ENCODE results near the gene ZNF716.
"Not testable (repeated sequence)": the region's sequence is repeated elsewhere in the genome, so short reads cannot be mapped to it uniquely, and the experiment has no call there.

ZNF716 gene

DNA sequence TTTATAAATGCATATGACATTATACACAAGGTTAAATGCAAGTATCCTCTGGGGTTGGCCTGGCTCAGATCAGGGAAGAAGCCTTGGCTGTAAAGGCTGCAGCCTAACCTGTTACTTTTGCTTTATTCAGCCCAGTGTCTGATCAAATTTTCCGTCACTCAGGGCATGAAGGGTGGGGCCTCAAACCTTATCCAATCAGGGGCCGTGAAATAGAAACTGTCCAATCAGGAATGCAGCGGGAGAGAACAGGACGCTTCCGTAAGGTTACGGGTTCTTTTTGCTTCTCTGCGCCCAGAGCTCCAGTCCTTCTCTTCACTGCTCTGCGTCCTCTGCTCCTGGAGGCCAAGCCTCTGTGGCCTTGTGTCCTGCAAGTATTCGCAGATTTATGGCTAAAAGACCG, at the start of gene ZNF716:
Gene ZNF716, plus strand, starts transcription at position 274 of the 400 bp plus-strand sequence. Its CDS starts 112 bp downstream, at position 386.
- no peak for DNase-seq

DNA sequence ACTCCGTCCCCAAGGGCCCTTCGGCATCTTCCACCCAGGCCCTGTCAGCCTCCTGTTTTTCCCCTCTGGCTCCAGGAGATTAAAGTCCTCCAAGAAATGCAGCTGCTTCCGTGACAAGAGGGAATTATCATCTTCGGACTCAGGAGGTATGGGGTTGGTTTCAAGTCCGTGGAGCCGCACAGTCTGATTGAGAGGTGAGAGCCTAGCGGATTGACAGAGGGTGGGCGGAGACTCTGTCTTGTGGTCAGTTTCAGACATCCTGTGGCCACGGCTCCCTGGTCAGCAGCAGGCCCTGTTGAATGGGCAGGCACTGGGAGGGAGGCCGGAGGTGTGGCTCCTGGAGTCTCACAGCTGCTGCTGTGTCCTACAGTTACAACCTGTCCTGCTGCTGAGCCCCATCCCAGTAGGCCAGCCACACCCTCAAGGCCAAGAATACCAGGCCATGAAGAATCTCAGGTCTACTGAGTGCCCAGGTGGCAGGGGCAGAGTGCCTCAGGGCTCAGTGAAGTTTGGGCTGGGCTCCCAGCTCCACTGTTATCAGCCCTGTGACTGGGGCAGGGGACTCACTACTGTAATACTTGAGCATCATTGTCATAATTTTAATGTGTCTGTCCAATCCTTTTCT, 49.3 kb upstream of the ZNF716 start:
- DNase-seq = no peak

DNA sequence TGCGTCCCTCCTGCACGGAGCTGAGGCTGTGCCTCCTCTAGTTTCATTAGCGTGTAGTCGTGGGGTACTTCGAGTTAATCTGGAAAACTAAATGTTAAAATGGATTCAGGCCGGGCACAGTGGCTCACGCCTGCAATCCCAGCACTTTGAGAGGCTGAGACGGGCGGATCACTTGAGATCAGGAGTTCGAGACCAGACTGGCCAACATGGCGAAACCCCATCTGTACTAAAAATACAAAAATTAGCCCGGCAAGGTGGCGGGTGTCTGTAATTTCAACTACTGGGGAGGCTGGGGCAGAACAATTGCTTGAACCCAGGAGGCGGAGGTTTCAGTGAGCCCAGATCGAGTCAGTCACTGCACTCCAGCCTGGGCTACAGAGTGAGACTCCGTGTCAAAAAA, 46.9 kb upstream of the ZNF716 start:
- not testable (repeated sequence) for DNase-seq

DNA sequence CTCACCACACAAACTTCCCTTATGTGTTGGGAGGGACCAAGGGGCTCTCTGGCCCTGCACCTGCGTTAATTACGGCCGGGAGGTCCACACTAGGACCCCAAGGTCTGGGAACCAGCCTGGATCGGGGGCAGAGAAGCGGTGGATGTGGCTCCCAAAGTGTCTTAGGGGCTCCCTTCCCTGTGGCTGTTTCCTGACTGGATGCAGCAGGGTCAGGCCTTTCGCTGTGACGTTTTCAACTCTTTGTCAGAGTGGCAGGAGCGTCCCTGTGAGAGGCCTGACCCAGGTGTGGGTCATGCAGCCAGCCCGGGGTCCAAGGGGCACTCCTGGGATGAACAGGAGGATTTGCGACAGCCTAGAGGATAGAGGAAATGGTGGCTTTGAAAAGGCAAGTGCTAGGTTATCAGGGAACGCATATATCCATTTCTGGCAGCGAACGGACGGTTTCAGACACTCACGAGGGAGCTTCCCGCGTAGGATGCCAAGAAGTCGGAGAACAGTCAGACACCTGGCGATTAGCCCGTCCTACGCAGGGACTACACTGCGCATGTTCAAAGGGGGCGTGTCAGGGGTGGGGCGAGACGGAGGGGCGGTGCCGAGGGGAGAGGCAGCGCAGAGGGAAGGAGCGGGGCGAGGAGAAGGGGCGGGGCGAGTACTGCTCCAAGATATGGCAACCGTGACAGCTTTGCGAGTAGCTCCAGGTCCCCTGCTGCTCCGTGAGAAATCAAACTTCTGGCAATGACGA, 46.2 kb upstream of the ZNF716 start:
- DNase-seq = no peak

DNA sequence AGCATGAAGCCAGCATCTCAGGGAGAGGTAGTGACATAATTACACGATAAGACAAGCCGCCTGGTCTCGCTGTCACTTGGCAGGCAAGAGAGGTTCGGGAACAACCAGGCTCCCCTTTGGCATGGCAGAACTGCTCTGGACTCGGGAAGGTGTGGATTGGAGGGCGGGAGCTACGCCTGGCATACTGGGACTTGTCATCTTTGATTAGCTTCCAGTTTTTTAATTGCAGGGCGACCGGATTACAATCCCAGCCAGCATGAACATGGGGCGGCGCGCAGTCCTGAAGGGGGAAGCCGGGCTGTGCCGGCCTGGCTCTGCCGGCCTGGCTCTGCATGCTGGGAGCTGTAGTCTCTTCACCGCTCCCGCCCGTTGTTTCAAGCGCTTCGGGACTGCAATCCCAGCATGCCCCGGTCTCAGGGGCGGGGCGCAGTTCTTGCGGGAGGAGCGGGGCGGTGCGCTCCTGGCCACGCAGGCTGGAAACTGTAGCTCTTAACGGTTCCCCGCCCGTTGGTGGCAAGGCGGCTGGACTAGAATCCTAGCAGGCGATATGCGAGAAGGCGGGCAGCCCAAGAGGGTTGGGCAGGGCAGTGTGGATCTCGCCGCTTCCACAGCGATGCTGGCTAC, 45.5 kb upstream of the ZNF716 start:
- DNase-seq = no peak

DNA sequence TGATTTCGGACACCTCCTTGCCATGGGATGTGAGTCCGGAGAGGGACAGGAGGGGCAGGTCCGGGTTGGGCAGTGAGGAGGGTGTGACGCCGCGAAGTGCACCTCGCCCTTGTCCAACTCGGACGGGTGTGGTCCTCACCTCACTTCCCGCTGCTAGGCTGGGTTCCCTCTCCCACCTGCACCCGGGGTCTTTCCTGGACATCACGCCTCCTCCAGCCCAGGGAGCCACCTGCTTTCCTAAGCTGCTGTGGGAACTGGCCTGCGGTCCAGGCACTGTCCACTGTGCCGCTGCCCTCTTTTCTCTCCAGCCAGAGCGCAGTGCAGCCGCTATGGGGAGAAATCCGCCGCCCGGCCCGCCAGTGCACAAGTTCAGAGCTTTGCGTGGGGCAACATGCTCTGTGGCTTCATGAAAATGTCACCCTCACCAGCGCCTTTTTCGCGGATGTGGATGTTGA, 45.0 kb upstream of the ZNF716 start:
- no peak for DNase-seq

DNA sequence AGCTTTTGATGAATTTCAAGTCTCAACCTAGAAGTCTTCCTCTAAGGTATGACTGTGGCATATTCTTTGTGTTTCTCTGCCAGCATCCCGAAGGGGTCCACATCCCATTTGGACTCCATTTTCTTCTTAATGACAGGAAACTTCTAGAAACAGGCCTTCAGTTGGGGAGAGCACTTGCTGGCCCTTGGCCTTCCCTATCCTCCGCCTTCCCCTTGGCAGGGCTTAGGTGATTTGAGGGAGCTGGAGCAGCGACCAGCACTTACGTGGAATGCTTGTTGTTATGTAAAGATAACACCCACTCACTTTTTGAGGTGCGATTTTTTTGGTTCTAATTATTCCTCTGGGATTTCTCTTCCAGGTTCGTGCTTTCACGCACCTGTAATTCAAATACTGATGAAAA, 42.9 kb upstream of the ZNF716 start:
- DNase-seq = no peak

DNA sequence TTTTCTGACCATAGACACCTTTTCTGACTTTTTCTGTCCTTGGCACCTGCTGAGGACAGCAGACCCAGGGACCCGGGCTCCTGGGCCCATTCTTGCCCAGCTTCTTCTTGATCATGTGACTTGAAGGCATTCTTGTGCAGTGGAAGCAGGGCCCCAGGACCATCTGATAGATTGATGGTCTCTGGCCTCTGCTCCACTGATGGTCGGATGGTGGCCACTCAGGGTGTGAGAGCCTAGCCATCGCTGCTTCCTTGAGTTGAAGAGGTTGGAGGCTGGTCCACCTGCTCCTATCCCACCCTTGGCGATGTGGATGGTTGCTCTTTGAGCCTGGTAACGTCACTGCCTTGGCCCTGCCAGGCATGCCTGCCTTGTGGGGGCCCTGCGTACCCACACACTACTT, 37.8 kb upstream of the ZNF716 start:
- DNase-seq = no peak

DNA sequence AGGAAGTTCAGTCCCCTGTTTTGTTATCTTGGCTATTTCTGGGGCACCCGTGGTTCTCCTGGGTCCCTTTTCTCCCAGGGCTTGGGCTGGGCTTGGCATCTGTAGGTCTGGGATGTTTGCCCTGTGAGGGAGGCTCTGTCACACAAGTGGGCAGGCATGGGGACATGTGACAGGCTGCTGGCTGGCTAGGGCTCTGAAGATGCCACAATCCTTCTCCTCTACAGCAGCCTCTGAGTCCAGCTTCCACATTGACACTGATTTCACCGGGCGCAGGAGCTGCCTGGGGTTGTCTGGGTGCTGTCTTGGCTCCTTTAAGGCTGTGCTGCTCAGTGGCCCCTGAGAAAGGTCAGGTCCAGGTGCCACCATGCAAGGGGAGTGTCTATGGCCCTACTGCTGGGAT, 37.4 kb upstream of the ZNF716 start:
- DNase-seq = no peak

DNA sequence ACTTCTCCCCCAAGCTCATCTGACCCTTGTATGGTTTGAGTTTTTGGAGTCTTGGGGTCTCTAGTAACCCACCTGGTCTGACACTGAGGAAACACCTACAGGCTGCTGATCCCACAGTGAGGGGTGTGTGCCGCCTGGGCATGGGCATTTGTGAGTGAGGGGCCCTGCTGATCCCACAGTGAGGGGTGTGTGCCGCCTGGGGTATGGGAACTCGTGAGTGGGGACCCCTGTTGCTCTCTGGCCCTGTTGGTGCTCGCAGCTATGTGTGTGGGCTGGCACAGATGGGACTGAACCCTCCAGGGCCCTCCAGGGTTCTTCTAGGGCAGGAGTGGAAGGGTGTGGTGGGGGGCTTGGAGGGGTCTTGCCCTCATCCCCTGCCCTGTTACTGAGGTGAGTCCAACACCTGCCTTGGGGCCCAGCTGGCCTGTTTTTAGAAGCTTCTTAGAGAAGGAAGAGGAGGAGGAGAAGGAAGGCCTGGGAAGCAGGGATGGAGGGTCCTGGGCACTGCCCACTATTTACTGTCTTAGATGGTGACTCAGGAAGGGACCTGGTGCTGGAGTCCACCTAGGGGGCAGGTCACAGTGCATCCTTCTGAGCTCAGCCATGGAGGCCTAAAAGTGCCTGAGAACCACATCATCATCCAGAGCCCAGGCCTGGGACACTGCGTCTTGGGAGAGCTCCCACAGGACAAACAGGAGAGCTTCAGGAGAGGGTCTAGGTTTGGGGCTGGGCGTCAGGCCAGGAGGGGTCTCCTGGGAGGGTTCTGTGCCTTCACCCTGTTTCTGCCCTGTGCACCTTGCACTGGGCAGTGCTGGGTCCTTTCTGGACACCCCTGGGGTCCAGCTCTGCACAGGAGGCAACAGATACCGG, 36.2 kb upstream of the ZNF716 start:
- DNase-seq = no peak

DNA sequence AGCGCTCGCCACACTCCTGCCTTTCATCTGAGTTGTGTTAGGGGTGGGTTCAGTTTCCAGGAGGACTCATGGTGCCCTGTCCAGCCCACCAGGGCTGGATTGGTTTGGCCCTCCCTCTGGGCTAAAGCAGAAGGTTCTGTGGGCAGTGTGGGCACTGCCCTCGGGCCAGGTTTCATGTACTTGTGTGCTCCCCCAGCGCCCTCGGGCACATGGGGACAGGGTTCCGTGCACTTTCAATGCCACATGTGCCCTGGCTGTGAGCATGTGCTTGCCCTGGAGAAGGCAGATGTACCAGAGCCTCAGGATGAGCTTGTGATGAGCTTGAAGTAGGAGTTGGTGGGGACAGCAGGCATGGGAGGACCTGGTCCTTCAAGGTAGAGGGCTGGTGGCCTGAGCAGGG, 35.6 kb upstream of the ZNF716 start:
- no peak for DNase-seq

DNA sequence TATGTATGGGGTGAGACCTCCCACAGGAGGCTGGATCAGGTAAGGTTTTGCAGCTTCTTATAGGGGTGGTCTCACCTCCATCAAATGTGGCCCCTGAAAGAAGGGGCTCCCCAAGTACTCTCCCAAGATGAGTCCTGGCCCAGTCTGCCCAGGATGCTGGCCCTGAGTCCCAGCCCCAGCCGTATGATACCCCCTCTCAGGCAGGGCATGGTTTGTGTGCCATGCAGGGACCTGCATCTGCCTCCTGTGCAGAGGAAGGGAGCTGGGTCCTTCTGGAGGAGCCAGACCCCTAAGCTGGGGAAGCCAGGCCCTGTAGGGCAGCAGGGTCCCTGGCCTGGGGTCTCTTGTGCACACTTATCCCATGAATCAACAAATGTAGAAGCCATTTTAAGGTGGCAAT, 35.1 kb upstream of the ZNF716 start:
- no peak for DNase-seq

DNA sequence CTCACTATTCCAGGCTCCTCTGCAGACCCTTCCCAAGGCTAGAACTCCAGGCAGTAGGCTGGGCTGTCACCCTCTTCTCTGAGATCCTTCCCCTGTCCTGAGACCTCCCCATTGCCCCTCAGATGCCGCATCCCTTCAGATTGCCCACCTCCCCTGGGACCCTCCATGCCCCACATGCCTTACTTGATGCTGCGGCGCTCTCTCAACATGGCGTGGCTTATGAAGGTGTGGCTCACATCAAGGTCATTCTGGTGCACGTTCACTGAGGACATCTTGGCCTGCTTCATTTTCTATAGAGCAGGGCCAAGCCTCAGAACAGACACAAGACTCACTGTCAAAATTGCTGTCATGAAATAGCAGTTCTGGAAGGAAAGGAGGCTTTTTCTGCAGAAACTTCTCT, 34.7 kb upstream of the ZNF716 start:
- DNase-seq = no peak

DNA sequence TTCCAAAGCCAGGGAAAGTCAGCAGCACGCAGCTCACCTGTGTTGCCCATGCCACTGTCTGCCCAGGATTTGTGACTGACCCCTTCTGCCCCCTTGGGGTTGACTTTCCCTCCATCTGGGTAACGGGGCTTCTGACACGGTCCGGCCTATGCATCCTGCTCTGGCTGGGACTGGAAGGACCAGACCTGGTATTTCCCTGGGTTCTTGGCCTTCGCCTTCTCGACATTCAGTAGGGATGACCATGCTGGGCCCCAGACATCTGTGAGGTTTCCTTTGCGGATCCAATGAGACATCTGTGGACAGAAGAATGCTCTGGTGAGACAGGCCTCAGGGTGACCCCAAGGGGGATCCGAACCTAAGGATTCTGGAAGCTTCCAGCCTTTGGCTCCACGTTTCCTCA, 34.2 kb upstream of the ZNF716 start:
- no peak for DNase-seq

DNA sequence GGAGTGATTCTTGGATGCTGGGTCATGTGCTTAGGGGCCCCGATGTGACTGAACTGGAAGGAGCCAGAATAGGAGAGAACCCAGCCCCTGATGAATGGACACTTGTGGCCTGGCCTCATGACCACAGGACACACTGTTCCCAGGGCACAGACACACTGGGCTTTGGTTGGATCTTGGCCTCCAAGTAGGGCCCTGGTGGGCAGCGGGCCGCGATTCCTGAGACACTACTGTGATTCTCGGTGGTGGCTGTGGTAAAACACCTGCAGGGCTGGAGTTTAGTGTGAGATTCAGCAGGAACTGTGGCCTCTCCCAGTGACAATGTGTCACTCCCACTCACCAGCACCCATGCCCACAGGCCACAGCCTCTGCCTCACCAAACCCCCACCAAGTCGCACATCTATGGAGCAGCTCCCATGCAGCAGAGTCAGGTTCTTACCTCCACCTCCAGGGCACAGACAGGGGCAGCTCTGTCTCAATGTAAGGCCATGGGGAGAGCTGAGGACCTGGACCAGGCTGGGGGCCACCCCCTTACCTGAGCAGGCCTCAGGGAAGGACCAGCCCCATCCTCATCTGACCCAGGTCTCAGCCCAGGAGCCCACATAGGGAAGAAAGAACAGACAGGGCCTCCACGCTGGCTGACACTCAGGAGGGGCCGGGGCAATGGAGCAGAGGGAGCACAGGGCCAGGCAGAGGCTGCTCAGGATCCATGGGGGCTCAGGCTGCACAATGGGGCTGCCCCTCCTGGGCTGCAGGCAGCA, 33.2 kb upstream of the ZNF716 start:
- DNase-seq = no peak

DNA sequence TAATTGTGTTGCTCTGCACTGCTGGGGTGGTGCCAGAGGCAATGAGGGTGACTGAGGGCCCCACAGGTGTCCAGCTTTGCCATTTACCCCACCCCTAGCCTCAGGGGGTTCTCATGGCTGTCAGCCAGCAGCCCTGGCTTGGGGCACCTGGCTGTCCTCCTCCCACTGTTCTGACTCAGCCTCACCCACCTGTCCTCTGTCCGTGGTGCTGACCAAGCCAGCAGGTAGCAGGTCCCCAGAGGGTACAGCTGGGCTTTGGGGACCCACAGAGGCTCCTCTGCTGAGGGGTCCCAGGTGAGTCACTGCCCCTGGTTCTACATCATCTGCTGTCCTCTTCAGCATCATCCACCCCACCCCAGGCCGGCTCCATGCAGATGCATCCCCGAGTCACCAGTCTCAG, 32.2 kb upstream of the ZNF716 start:
- DNase-seq = no peak

DNA sequence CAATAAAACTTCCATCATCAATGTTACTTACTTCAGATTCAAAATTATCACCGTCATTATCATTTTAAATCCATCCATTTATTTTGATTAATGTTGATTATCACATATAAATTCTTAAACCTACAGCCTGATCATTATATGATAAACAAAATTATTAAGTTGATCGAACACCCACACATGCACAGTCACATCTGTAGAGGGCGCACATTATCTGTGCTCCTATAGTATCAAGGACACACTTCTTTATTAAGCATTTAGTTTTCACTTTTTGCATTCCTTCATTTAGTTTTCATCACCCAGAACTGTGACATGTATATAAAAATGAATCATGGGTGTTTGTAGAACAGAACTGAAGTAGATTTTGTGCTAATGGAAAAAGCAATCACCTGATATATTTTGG, 26.2 kb upstream of the ZNF716 start:
- DNase-seq = no peak

DNA sequence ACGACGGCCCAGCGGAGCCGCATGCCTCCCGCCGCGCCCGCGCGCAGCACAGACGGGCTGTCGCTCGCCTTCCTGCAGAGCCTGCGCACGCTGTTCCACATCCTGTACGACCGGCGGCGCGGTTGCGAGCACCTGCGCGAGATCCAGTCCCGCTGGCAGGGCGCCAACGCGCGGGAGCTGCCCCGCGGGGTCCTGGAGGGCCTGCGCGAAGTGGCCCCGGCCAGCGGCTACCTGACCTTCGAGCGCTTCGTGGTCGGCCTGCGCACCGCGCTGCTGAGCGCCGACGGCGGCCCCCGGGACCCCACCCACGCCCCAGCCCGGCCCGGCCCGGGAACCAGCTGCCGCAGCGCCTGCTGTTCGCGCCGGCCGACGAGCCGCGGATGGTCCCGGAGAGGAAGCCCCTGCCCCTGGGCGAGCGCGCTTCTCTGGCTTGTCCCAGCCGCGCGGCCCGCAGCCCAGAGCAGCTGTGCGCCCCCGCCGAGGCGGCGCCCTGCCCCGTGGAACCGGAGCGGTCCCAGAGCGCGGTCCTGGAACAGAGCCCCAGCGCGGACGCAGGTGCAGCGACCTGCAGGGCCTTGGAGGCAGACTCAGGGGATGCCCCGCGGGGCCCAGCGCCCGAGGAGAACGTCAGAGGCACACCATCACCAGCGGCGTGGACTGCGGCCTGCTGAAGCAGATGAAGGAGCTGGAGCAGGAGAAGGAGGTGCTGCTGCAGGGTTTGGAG, 25.3 kb upstream of the ZNF716 start:
- DNase-seq = no peak

DNA sequence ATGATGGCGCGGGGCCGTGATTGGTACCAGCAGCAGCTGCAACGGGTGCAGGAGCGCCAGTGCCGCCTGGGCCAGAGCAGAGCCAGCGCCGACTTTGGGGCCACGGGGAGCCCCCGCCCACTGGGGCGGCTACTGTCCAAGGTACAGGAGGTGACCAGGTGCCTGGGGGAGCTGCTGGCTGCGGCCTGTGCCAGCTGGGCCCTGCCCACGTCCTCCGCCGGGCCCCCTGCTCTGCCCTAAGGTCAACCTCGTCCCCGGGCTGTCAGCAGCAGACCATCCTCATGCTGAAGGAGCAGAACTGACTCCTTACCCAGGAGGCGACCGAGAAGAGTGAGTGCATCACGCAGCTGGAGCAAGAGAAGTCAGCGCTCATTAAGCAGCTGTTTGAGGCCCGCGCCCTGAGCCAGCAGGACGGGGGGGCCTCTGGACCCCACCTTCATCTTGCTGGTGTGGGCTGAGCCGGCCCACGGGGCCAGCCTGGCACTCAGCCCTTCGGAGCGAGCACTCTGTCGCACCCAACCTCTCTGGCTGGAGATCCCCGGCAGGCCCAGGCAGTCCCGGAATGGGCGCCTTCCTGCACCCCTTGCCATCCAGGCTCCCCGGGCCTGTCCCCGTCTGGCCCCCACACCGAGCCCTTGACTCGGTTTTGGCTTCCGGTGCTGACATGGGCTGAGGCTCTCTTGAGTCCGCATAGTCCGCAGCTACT, 24.6 kb upstream of the ZNF716 start:
- DNase-seq = no peak

DNA sequence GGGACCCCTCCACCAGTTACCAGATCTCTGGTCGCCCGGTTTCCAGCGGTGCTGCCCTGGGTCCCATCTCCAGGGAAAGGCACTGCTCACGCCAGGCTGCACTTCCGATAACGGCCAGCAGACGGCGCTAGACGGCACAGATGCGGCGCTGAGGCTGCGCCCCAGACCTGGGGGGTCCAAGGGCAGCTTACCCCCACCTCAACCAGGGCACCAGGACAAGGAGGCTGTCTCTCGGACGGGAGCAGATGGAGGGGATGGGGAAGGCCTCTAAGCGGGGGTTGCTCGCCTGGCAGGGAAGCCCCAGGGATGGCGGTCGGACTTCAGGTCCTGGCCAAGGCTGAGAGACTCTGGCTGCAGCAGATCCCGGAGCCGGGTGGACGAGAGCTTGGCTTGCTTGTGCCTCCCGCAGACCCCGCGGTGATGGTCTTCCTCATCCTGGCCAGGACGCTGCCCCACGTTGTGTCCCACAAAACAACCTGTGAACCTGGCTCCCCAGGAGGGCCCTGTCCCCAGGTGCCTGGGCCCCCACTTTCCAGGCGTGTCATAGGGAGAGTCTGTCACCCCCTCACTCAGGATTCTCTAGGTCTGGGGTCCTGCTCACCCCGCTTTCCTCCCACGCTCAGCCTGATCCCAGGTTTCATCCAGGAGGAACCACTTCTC, 23.9 kb upstream of the ZNF716 start:
- DNase-seq = no peak

DNA sequence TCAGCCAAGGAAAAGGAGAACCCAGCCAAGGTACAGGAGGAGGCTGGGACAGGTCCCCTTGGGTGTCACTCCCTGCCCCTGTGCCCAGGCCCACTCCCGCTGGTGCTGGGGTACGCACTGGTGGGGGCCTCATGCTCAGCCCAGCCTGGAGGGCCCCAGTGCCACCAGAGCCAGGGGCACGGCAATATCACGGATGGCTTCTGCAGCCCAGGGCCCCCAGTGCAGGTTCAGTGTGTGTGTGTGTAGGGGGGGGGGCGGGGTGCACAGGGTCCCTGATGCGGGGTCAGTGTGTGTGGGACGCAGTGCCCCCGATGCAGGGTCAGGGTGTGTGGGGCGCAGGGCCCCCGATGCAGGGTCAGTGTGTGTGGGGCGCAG, 23.4 kb upstream of the ZNF716 start:
- DNase-seq = no peak
